Thoracic aorta endothelial cell (primary cell): ENCODE results near the gene EDA2R. TPM values are rescaled to one million over a fixed set of nuclear protein-coding genes. Genes with fewer than 3 reads are reported as not detected.

ENCODE experiments used
- small RNA-seq: library from RNA; depleted of rRNA; stranded (forward); fragments of <200 nt; gene quantifications from one replicate; pipeline ENCODE3, GENCODE V24; 2012
- total RNA-seq: library from RNA; depleted of rRNA; stranded (reverse); fragments of >200 nt; gene quantifications from 2 replicates; pipeline ENCODE4 v1.2.3, GENCODE V29; 2012

The EDA2R gene
- total RNA-seq, result 8.9 and 9.9 TPM in 2 replicates

GRCh38 chrX:66638591-66639500 is at the start of gene EDA2R:
TSS of gene EDA2R (minus strand) at chrX:66639078. CDS start at chrX:66616020, 23,058 bp downstream.

Small RNA genes lying within 50 kb of the gene (small RNA-seq; reads per million reads assigned to genes)
- not detected for gene RNU6-394P
